Fibroblast of lung (primary cell): ENCODE data around the gene ATOH8.

Experiments used
- CTCF ChIP-seq, 2 donors: IDR thresholded peaks in 1 of 2; conservative IDR thresholded peaks in 1 of 2; 1 replicate in 1 of 2; 2 replicates in 1 of 2; pipeline ENCODE4 v1.5.1; 2011 to 2012; ENCODE audit warnings: low read length in 2 of 2, control low read depth in 1 of 2, inconsistent platforms in 1 of 2, low read depth in 1 of 2, mild to moderate bottlenecking in 1 of 2
- EZH2 ChIP-seq: IDR thresholded peaks from 2 replicates; pipeline ENCODE4 v1.5.1; 2012; ENCODE audit warnings: low read length, control low read depth, mild to moderate bottlenecking; ENCODE audit errors: missing control alignments

- TF ChIP-seq CTCF (conservative IDR thresholded peaks at IDR 0.05 in 1 of 2, IDR thresholded peaks at IDR 0.05 in 1 of 2; ENCODE audit: low read depth in 1 of 2, low read length in 2 of 2) (no peak), EZH2 (no peak)
Observed at GRCh38 chr2:85831735-85832134, 77.9 kb downstream of the ATOH8 start.
